ENCODE measurements around the gene RNF41.

GRCh38 chr12:56163533-56164344 is 58.0 kb downstream of the RNF41 start:
- TF ChIP-seq FOXM1 (IDR thresholded peaks at IDR 0.05; ENCODE audit: borderline replicate concordance) (no peak), ELF4 (IDR thresholded peaks at IDR 0.05) (no peak), ZNF384 (IDR thresholded peaks at IDR 0.05) (no peak), SP1 (IDR thresholded peaks at IDR 0.05) (no peak), TARDBP (IDR thresholded peaks at IDR 0.05) (no peak), L3MBTL2 (conservative IDR thresholded peaks at IDR 0.05) (no peak), NFRKB (IDR thresholded peaks at IDR 0.05) (no peak)
